HEK293 (cell line): ENCODE measurements around the gene SART3.

Source experiments
- CTCF ChIA-PET: fragments of 350-600 bp; formaldehyde crosslinking; extraction: SDS; loops from one replicate; lab custom pipeline; 2021; ENCODE audit warnings: antibody characterized with exemption; lab: Yijun Ruan, JAX
- POLR2A ChIA-PET: fragments of 300-600 bp; formaldehyde crosslinking; extraction: SDS; loops from one replicate; lab custom pipeline; 2020; ENCODE audit warnings: antibody characterized with exemption, inconsistent platforms; lab: Yijun Ruan, JAX
- H3K27ac ChIP-seq: fragments of 200-500 bp; sonication (Bioruptor generic); 2 replicates; pipeline ENCODE4 v1.5.1; 2014; ENCODE audit warnings: low read depth, low read length, control low read depth, inconsistent platforms; ENCODE audit errors: extremely low read depth
- H3K36me3 ChIP-seq, 2 experiments: fragments of 200-500 bp in 1 of 2; sonication (Bioruptor generic) in 1 of 2; 1 replicate in 1 of 2; 2 replicates in 1 of 2; pipeline ENCODE4 v1.5.1; 2014 to 2017; ENCODE audit warnings: inconsistent platforms in 2 of 2, low read length in 2 of 2; ENCODE audit not compliant: control insufficient read depth in 2 of 2, insufficient read depth in 1 of 2
- H3K4me1 ChIP-seq: fragments of 200-500 bp; sonication (Bioruptor generic); 2 replicates; pipeline ENCODE4 v1.5.1; 2014; ENCODE audit warnings: mild to moderate bottlenecking, low read length, inconsistent platforms; ENCODE audit not compliant: control insufficient read depth, insufficient read depth
- H3K4me3 ChIP-seq: 2 replicates; pipeline ENCODE4 v1.5.1; 2011; ENCODE audit warnings: low read depth, mild to moderate bottlenecking, control low read depth, low read length, moderate library complexity
- H3K9me3 ChIP-seq: fragments of 200-500 bp; sonication (Bioruptor generic); 2 replicates; pipeline ENCODE4 v1.5.1; 2014; ENCODE audit warnings: low read depth, low read length, inconsistent platforms; ENCODE audit not compliant: control insufficient read depth, insufficient read depth
- ZBTB7A ChIP-seq: fragments of 450-650 bp; formaldehyde crosslinking; IDR thresholded peaks from 2 replicates; pipeline ENCODE4 v1.5.1; 2016; ENCODE audit warnings: low read depth, missing biosample characterization, missing genetic modification characterization
- ZFHX2 ChIP-seq: fragments of 450-650 bp; formaldehyde crosslinking; conservative IDR thresholded peaks from 2 replicates; pipeline ENCODE4 v1.5.1; 2016; ENCODE audit warnings: missing biosample characterization, missing genetic modification characterization
- ZNF366 ChIP-seq: fragments of 450-650 bp; formaldehyde crosslinking; conservative IDR thresholded peaks from 2 replicates; pipeline ENCODE4 v1.5.1; 2016; ENCODE audit warnings: missing biosample characterization, missing genetic modification characterization
- ZNF416 ChIP-seq: fragments of 450-650 bp; formaldehyde crosslinking; IDR thresholded peaks from 2 replicates; pipeline ENCODE4 v1.5.1; 2016; ENCODE audit warnings: missing biosample characterization, missing genetic modification characterization
- ZNF426 ChIP-seq: fragments of 450-650 bp; formaldehyde crosslinking; IDR thresholded peaks from 2 replicates; pipeline ENCODE4 v1.5.1; 2017; ENCODE audit warnings: missing biosample characterization, missing genetic modification characterization, mild to moderate bottlenecking, inconsistent platforms, moderate library complexity
- ZNF544 ChIP-seq: fragments of 450-650 bp; formaldehyde crosslinking; IDR thresholded peaks from 2 replicates; pipeline ENCODE4 v1.5.0; 2017; ENCODE audit warnings: missing biosample characterization, missing genetic modification characterization
- ZNF664 ChIP-seq: fragments of 450-650 bp; formaldehyde crosslinking; IDR thresholded peaks from 2 replicates; pipeline ENCODE4 v1.5.1; 2016; ENCODE audit warnings: missing biosample characterization, missing genetic modification characterization
- ZXDB ChIP-seq: fragments of 450-650 bp; formaldehyde crosslinking; IDR thresholded peaks from 2 replicates; pipeline ENCODE4 v1.5.1; 2016; ENCODE audit warnings: missing biosample characterization, missing genetic modification characterization
- TF ChIP-seq, protein P1 (sequence below): fragments of 450-650 bp; formaldehyde crosslinking; IDR thresholded peaks from 2 replicates; pipeline ENCODE4 v1.5.1; 2016; ENCODE audit warnings: missing biosample characterization, missing genetic modification characterization
- TF ChIP-seq, protein P2 (sequence below): fragments of 450-650 bp; formaldehyde crosslinking; IDR thresholded peaks from 2 replicates; pipeline ENCODE4 v1.5.1; 2017; ENCODE audit warnings: missing biosample characterization, missing genetic modification characterization
- TF ChIP-seq, protein P3 (sequence below): fragments of 450-650 bp; formaldehyde crosslinking; IDR thresholded peaks from 2 replicates; pipeline ENCODE4 v1.5.1; 2016; ENCODE audit warnings: missing biosample characterization, missing genetic modification characterization
- TF ChIP-seq, protein P4 (sequence below): fragments of 450-650 bp; formaldehyde crosslinking; IDR thresholded peaks from 2 replicates; pipeline ENCODE4 v1.5.1; 2016; ENCODE audit warnings: missing biosample characterization, missing genetic modification characterization
- TF ChIP-seq, protein P5 (sequence below): fragments of 450-650 bp; formaldehyde crosslinking; IDR thresholded peaks from 2 replicates; pipeline ENCODE4 v1.5.1; 2016; ENCODE audit warnings: missing biosample characterization, missing genetic modification characterization
- TF ChIP-seq, protein P6 (sequence below): IDR thresholded peaks from 2 replicates; pipeline ENCODE4 v1.6.1; 2011; ENCODE audit warnings: mild to moderate bottlenecking, low read depth, low read length, borderline replicate concordance
- TF ChIP-seq, protein P7 (sequence below): fragments of 450-650 bp; formaldehyde crosslinking; IDR thresholded peaks from 2 replicates; pipeline ENCODE4 v1.5.1; 2016; ENCODE audit warnings: missing biosample characterization, missing genetic modification characterization

Gene SART3

DNA sequence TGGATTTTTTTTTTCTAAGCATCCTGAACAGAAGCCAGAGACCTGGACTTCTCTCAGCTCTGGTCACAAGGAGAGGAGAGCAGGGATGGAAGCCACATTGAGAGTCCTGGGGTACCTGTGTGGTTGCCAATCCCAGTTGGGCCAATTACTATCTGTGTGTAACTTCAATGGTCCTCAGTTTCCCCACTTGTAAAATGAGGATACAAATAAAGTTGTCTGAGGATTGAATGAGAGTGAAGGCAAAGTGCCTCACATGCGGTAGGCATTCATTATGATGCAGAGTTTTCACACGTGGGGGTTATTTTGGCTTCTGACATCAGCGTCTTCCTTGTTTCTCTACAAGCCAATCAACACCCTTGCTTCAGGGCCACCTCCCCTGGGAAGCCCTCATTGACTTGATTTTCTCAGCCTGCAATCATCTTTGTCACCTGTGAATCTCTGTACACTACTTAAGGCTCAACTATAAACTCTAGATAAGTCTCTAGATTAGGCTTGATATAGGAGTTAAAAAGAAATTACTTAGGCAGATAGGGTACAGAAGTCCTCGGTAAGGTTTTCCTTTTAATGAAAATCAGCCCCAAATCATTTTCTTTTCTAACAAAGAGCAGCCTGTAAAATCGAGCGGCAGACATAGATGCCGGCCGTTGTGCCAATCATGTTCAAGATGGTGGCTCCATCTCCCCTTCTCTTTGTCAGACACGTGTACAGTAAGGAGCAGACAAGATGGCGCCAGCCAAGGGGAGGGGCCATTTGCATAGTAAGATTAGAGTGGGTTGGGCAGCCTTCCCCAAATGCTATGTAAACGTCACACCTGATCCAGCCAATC, 83.7 kb downstream of the SART3 start (continued):
- TF ChIP-seq ZNF426: no peak
- TF ChIP-seq, protein P1, sequence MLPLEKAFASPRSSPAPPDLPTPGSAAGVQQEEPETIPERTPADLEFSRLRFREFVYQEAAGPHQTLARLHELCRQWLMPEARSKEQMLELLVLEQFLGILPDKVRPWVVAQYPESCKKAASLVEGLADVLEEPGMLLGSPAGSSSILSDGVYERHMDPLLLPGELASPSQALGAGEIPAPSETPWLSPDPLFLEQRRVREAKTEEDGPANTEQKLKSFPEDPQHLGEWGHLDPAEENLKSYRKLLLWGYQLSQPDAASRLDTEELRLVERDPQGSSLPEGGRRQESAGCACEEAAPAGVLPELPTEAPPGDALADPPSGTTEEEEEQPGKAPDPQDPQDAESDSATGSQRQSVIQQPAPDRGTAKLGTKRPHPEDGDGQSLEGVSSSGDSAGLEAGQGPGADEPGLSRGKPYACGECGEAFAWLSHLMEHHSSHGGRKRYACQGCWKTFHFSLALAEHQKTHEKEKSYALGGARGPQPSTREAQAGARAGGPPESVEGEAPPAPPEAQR: no peak
- TF ChIP-seq, protein P2, sequence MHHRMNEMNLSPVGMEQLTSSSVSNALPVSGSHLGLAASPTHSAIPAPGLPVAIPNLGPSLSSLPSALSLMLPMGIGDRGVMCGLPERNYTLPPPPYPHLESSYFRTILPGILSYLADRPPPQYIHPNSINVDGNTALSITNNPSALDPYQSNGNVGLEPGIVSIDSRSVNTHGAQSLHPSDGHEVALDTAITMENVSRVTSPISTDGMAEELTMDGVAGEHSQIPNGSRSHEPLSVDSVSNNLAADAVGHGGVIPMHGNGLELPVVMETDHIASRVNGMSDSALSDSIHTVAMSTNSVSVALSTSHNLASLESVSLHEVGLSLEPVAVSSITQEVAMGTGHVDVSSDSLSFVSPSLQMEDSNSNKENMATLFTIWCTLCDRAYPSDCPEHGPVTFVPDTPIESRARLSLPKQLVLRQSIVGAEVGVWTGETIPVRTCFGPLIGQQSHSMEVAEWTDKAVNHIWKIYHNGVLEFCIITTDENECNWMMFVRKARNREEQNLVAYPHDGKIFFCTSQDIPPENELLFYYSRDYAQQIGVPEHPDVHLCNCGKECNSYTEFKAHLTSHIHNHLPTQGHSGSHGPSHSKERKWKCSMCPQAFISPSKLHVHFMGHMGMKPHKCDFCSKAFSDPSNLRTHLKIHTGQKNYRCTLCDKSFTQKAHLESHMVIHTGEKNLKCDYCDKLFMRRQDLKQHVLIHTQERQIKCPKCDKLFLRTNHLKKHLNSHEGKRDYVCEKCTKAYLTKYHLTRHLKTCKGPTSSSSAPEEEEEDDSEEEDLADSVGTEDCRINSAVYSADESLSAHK: no peak
- TF ChIP-seq, protein P3, sequence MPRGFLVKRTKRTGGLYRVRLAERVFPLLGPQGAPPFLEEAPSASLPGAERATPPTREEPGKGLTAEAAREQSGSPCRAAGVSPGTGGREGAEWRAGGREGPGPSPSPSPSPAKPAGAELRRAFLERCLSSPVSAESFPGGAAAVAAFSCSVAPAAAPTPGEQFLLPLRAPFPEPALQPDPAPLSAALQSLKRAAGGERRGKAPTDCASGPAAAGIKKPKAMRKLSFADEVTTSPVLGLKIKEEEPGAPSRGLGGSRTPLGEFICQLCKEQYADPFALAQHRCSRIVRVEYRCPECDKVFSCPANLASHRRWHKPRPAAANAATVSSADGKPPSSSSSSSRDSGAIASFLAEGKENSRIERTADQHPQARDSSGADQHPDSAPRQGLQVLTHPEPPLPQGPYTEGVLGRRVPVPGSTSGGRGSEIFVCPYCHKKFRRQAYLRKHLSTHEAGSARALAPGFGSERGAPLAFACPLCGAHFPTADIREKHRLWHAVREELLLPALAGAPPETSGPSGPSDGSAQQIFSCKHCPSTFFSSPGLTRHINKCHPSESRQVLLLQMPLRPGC (tag by site-specific recombination): no peak

DNA sequence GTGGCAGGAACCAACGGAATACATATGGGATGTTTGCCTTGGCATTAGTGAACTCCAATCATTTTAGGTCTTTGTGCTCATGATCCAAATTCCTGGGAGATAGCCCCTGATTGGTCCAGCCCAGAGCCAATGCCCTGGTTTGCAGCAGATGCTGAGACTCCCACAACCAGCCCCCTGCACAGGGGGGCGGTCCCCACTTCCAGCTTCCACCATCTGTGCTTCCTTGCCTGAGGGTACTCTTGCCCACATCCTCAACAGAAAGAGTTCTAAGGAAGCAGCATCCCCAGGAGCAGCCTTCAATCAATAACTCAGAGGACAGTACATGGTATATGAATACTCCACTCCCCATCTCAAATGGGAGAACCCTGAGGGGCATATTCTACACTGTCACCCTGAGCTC, 85.6 kb downstream of the SART3 start:
- Histone ChIP-seq H3K4me3 (no peak overlapping the region), H3K4me1 (no peaks in the 10 kb centered on the region)
- POLR2A ChIA-PET: no interaction called here
- TF ChIP-seq ZFHX2: no peak
- TF ChIP-seq, all 188 proteins: peak for 0
- H3K36me3 ChIP-seq: no peaks in the 10 kb centered on the region
- CTCF ChIA-PET: interaction anchor here (1.1 kb wide), 1 partner anchor 486 kb away, joined by 3 read pairs; no protein-coding TSS in a partner anchor
- H3K27ac ChIP-seq: no peak overlapping the region
- H3K9me3 ChIP-seq: no peaks in the 10 kb centered on the region

DNA sequence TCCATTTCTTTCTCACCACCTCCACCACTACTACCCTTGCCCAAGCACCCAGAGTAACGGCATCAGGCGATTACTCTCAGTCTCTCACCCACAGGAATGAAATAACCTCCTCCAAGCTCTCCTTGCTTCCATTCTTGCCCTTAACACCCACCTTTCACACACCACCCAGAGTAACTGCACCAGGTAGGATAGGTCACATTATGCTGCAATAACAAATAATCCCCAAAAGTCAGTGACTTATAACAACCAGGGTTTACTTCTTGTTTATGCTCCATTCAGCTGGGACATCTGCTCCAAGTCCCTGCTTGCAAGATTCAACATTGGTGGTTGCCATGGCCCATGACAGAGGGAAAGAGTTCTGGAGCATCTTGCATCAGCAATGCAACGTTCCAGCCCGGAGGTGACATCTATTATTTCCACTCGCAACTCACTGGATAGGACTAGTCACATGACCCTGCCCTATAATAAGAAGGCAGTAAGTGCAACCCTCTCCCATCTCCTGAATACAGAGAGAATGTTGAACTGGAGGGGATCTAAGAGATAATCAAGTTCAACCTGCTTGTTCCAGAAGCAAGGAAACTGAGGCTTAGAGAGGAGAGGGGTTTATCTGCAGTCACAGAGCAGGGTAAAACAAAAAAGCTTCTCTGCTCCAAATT, 87.4 kb downstream of the SART3 start:
- TF ChIP-seq, protein P4, sequence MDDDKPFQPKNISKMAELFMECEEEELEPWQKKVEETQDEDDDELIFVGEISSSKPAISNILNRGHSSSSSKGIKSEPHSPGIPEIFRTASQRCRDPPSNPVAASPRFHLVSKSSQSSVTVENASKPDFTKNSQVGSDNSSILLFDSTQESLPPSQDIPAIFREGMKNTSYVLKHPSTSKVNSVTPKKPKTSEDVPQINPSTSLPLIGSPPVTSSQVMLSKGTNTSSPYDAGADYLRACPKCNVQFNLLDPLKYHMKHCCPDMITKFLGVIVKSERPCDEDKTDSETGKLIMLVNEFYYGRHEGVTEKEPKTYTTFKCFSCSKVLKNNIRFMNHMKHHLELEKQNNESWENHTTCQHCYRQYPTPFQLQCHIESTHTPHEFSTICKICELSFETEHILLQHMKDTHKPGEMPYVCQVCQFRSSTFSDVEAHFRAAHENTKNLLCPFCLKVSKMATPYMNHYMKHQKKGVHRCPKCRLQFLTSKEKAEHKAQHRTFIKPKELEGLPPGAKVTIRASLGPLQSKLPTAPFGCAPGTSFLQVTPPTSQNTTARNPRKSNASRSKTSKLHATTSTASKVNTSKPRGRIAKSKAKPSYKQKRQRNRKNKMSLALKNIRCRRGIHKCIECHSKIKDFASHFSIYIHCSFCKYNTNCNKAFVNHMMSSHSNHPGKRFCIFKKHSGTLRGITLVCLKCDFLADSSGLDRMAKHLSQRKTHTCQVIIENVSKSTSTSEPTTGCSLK: no peak
- TF ChIP-seq, protein P5, sequence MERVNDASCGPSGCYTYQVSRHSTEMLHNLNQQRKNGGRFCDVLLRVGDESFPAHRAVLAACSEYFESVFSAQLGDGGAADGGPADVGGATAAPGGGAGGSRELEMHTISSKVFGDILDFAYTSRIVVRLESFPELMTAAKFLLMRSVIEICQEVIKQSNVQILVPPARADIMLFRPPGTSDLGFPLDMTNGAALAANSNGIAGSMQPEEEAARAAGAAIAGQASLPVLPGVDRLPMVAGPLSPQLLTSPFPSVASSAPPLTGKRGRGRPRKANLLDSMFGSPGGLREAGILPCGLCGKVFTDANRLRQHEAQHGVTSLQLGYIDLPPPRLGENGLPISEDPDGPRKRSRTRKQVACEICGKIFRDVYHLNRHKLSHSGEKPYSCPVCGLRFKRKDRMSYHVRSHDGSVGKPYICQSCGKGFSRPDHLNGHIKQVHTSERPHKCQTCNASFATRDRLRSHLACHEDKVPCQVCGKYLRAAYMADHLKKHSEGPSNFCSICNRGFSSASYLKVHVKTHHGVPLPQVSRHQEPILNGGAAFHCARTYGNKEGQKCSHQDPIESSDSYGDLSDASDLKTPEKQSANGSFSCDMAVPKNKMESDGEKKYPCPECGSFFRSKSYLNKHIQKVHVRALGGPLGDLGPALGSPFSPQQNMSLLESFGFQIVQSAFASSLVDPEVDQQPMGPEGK (tag by site-specific recombination): no peak
- TF ChIP-seq, protein P6, sequence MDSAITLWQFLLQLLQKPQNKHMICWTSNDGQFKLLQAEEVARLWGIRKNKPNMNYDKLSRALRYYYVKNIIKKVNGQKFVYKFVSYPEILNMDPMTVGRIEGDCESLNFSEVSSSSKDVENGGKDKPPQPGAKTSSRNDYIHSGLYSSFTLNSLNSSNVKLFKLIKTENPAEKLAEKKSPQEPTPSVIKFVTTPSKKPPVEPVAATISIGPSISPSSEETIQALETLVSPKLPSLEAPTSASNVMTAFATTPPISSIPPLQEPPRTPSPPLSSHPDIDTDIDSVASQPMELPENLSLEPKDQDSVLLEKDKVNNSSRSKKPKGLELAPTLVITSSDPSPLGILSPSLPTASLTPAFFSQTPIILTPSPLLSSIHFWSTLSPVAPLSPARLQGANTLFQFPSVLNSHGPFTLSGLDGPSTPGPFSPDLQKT: no peak
- TF ChIP-seq ZNF366: no peak
- TF ChIP-seq ZNF416 (tag by site-specific recombination): no peak
- TF ChIP-seq, protein P7, sequence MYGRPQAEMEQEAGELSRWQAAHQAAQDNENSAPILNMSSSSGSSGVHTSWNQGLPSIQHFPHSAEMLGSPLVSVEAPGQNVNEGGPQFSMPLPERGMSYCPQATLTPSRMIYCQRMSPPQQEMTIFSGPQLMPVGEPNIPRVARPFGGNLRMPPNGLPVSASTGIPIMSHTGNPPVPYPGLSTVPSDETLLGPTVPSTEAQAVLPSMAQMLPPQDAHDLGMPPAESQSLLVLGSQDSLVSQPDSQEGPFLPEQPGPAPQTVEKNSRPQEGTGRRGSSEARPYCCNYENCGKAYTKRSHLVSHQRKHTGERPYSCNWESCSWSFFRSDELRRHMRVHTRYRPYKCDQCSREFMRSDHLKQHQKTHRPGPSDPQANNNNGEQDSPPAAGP (tag by site-specific recombination): no peak
- no peak for TF ChIP-seq ZNF544 (tag by site-specific recombination)
- no peak for TF ChIP-seq ZNF664
- no peak for TF ChIP-seq ZXDB (tag by site-specific recombination)
- TF ChIP-seq ZBTB7A (tag by site-specific recombination): no peak
- TF ChIP-seq, all 188 proteins: peak for 0
- ChIA-PET CTCF (interaction anchor here (2.8 kb wide), 1 partner anchor 16 kb away, joined by 13 read pairs; no protein-coding TSS in a partner anchor), POLR2A (no interaction called here)
- Histone ChIP-seq H3K4me1 (no peaks in the 10 kb centered on the region), H3K9me3 (no peaks in the 10 kb centered on the region), H3K27ac (no peak overlapping the region), H3K36me3 (no peaks in the 10 kb centered on the region), H3K4me3 (no peak overlapping the region)
